Stimulated activated CD4-positive, alpha-beta T cell treated with anti-CD3 and anti-CD28 coated beads, Interleukin-1b, Interleukin-23, amount 100 ng/mL, for 24 hours (primary cell): ENCODE measurements around the gene LTF.
"Not testable (repeated sequence)": the region's sequence is repeated elsewhere in the genome, so short reads cannot be mapped to it uniquely, and the experiment has no call there.

Source experiments
- DNase-seq, 4 experiments: peaks; one replicate each; pipeline ENCODE4 v3.0.0-alpha.2; 2020; ENCODE audit warnings: low read depth in 4 of 4, low spot score in 1 of 4

The LTF gene

GRCh38 chr3:46398186-46398955, 66.3 kb downstream of the LTF start:
- no peak for DNase-seq

- DNase-seq = no peak
These were observed 67.6 kb downstream of the LTF start for GRCh38 chr3:46397111-46397510.

GRCh38 chr3:46395766-46396530, 68.8 kb downstream of the LTF start:
- DNase-seq = no peak

- no peak for DNase-seq
These were observed 69.5 kb downstream of the LTF start for GRCh38 chr3:46395210-46395661.

- DNase-seq = no peak
These were observed 70.9 kb downstream of the LTF start for GRCh38 chr3:46393554-46394434.

GRCh38 chr3:46393011-46393410, 71.7 kb downstream of the LTF start:
- no peak for DNase-seq

GRCh38 chr3:46391526-46391925, 73.2 kb downstream of the LTF start:
- not testable (repeated sequence) for DNase-seq

- DNase-seq = no peak
These were observed 75.4 kb downstream of the LTF start for GRCh38 chr3:46389306-46389705.

GRCh38 chr3:46388847-46389246, 75.9 kb downstream of the LTF start:
- not testable (repeated sequence) for DNase-seq

- no peak for DNase-seq
These were observed 78.5 kb downstream of the LTF start for GRCh38 chr3:46386205-46386604.
